OCI-LY7 (cell line): ENCODE results near the gene RBM17.

Experiments
- EZH2phosphoT487 ChIP-seq: fragments of 200-600 bp; sonication (generic); IDR thresholded peaks from 2 replicates; pipeline ENCODE4 v1.6.1; 2018; ENCODE audit warnings: low read depth, borderline replicate concordance, mild to moderate bottlenecking, mixed run types, antibody characterized with exemption, low read length, moderate library complexity, mixed read lengths
- TF ChIP-seq, protein P1 (sequence below): fragments of 200-600 bp; sonication (generic); conservative IDR thresholded peaks from 2 replicates; pipeline ENCODE4 v1.5.1; 2014; ENCODE audit warnings: mild to moderate bottlenecking, antibody characterized with exemption, low read length, moderate library complexity, mixed read lengths

DNA sequence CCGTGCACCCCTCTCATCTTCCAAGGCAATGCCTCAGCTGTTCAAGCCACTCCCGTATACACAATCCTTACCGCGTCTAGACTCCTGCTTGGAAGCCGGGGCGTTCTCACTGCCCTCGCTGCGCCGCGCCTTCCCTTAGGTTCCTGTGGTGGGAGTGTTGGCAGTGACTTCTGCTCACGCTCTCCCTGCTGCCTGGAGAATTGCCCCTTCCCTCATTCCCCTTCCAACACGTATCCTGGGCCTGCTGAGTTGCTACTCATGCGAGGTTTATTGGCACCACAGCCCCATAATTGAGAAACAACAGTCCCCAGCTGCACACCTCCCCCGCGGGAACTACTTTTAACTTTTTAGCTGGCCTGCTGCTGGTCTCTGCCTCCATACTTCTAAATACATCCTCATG, 31.9 kb downstream of the RBM17 start:
- TF ChIP-seq, protein P1, sequence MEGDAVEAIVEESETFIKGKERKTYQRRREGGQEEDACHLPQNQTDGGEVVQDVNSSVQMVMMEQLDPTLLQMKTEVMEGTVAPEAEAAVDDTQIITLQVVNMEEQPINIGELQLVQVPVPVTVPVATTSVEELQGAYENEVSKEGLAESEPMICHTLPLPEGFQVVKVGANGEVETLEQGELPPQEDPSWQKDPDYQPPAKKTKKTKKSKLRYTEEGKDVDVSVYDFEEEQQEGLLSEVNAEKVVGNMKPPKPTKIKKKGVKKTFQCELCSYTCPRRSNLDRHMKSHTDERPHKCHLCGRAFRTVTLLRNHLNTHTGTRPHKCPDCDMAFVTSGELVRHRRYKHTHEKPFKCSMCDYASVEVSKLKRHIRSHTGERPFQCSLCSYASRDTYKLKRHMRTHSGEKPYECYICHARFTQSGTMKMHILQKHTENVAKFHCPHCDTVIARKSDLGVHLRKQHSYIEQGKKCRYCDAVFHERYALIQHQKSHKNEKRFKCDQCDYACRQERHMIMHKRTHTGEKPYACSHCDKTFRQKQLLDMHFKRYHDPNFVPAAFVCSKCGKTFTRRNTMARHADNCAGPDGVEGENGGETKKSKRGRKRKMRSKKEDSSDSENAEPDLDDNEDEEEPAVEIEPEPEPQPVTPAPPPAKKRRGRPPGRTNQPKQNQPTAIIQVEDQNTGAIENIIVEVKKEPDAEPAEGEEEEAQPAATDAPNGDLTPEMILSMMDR = no peak
- TF ChIP-seq EZH2phosphoT487 = no peak
